ENCODE data around the gene SLC4A1. TPM values are rescaled to one million over a fixed set of nuclear protein-coding genes. Genes with fewer than 3 reads are reported as not detected.

Gene SLC4A1
- total and polyA plus RNA-seq, 2 of the 13 experiments (the other 11 are each of a cell fraction or from before 2014, with no cell fraction given) = not detected

DNA sequence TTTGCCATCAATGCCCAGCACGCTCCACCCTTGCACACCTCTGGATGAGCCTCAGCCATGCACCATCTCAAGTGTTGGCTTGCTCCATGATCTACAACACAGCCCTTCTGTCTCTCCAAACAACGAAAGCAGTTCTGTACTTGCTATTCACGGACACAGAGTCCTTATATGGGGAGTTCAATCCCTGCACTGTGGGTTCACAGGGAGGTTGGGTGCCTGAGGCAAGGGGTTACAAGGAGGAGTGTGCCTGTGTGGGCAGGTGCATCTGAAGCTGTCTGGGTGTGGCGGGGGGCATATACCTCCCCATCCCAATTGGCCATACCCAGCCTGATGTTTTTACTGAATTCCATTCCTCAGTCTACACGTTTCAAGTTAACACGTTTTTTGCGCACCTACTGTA is 46.1 kb upstream of the SLC4A1 start:
- FAIRE-seq = no peak
- intact Hi-C loops (cut with micrococcal nuclease; ENCODE audit: unreplicated experiment) = no loop called here
- DNase-seq (ENCODE audit: low spot score) = no peak
- Histone ChIP-seq H3K27me3 (ENCODE audit: control insufficient read depth in 1 of 2, insufficient read depth in 2 of 2, low read length in 2 of 2) (peaks cover 10 to 47% of the 10 kb centered on the region in 2 experiments; a peak in 4 of 5 replicates), H3K4me1 (ENCODE audit: insufficient read depth, low read length) (peaks cover 72% of the 10 kb centered on the region), H3K9me3 (ENCODE audit: low read length) (no peaks in the 10 kb centered on the region), H3K79me2 (ENCODE audit: insufficient read depth, low read length) (no peaks in the 10 kb centered on the region), H2AFZ (ENCODE audit: low read length) (no peak overlapping the region), H4K20me1 (ENCODE audit: insufficient read depth, low read length) (no peaks in the 10 kb centered on the region), H3K27ac (ENCODE audit: extremely low read length, insufficient read depth, low read length) (no peak overlapping the region), H3K4me3 (replicated peaks in 1 of 3; ENCODE audit: insufficient read depth in 1 of 3, low read depth in 2 of 3, low read length in 3 of 3) (no peak overlapping the region), H3K4me2 (ENCODE audit: low read depth, low read length) (no peak overlapping the region), H3K36me3 (replicated peaks in 1 of 2; ENCODE audit: control insufficient read depth in 1 of 2, insufficient read depth in 2 of 2, low read length in 2 of 2) (no peaks in the 10 kb centered on the region), H3K9ac (ENCODE audit: insufficient read depth, low read depth, low read length) (no peak overlapping the region)
- BruUV-seq (replicated peaks) = no TSS peak
- ATAC-seq = no peak
- in situ Hi-C loops (cut with HindIII; ENCODE audit: extremely low pct_ligation_motif_present, low pct_unique_long_range_greater_than_20kb) = no loop called here
- ChIA-PET POLR2A (no interaction called here), CTCF (ENCODE audit: low intra/inter-chr PET ratio, low total read pairs) (no interaction called here)
- WGBS (ENCODE audit: low lambda C conversion rate) = 48% methylated on average over 7 of the region's 7 CpGs
- TF ChIP-seq KDM5B (CRISPR knock-in tag; IDR thresholded peaks at IDR 0.05; ENCODE audit: borderline replicate concordance) = 0 out of 2 replicates have a peak, but pooled peaks have one; percentile 16
- no peak for TF ChIP-seq ZNF414 (CRISPR knock-in tag; IDR thresholded peaks at IDR 0.05)

GRCh38 chr17:44312396-44313104 is 44.6 kb upstream of the SLC4A1 start:
- Histone ChIP-seq H3K4me3 (replicated peaks in 1 of 3; ENCODE audit: insufficient read depth in 1 of 3, low read depth in 2 of 3, low read length in 3 of 3) (peak overlapping the region in 1 of 3 experiments; percentile 40; a peak in 1 of 6 replicates), H3K9me3 (ENCODE audit: low read length) (no peaks in the 10 kb centered on the region), H3K4me1 (ENCODE audit: insufficient read depth, low read length) (peaks cover 68% of the 10 kb centered on the region), H3K27me3 (ENCODE audit: control insufficient read depth in 1 of 2, insufficient read depth in 2 of 2, low read length in 2 of 2) (peaks cover 10 to 51% of the 10 kb centered on the region in 2 experiments; a peak in 4 of 5 replicates), H4K20me1 (ENCODE audit: insufficient read depth, low read length) (no peaks in the 10 kb centered on the region), H2AFZ (ENCODE audit: low read length) (no peak overlapping the region), H3K36me3 (replicated peaks in 1 of 2; ENCODE audit: control insufficient read depth in 1 of 2, insufficient read depth in 2 of 2, low read length in 2 of 2) (no peaks in the 10 kb centered on the region), H3K4me2 (ENCODE audit: low read depth, low read length) (peak overlapping the region; percentile 54), H3K9ac (ENCODE audit: insufficient read depth, low read depth, low read length) (no peak overlapping the region), H3K27ac (ENCODE audit: extremely low read length, insufficient read depth, low read length) (no peak overlapping the region), H3K79me2 (ENCODE audit: insufficient read depth, low read length) (no peaks in the 10 kb centered on the region)
- ATAC-seq (peak; percentile 11; the same call in 2 of the 3 replicates), DNase-seq (ENCODE audit: low spot score) (no peak), FAIRE-seq (peak; percentile 4)
- ChIA-PET CTCF (ENCODE audit: low intra/inter-chr PET ratio, low total read pairs) (interaction anchor here (0.6 kb wide), 1 partner anchor 14 kb away, joined by 3 read pairs; no protein-coding TSS in a partner anchor), POLR2A (interaction anchor here (0.6 to 1.2 kb wide), 3 partner anchors 12 to 137 kb away, joined by 3 to 6 read pairs (median 4); partner anchors contain the start of gene SLC25A39)
- in situ Hi-C loops (cut with HindIII; ENCODE audit: extremely low pct_ligation_motif_present, low pct_unique_long_range_greater_than_20kb) = no loop called here
- 18% methylated on average over 17 of the region's 17 CpGs for WGBS (ENCODE audit: low lambda C conversion rate)
- BruUV-seq (replicated peaks) = no TSS peak
- intact Hi-C loops (cut with micrococcal nuclease; ENCODE audit: unreplicated experiment) = no loop called here
- TF ChIP-seq ZNF563 (CRISPR knock-in tag; IDR thresholded peaks at IDR 0.05) (0 out of 2 replicates have a peak, but pooled peaks have one; percentile 8), SAP130 (CRISPR knock-in tag; IDR thresholded peaks at IDR 0.05; ENCODE audit: low read depth) (peak; percentile 50; the same call in 1 of the 2 replicates), BORCS8-MEF2B (CRISPR knock-in tag; IDR thresholded peaks at IDR 0.05) (0 out of 2 replicates have a peak, but pooled peaks have one; percentile 43), ZNF556 (CRISPR knock-in tag; IDR thresholded peaks at IDR 0.05; ENCODE audit: borderline replicate concordance) (no peak), RXRB (CRISPR knock-in tag; IDR thresholded peaks at IDR 0.05; ENCODE audit: borderline replicate concordance) (peak; percentile 75; the same call in 1 of the 2 replicates), FOSL2 (CRISPR knock-in tag; IDR thresholded peaks at IDR 0.05) (peak; percentile 82), ZSCAN25 (CRISPR knock-in tag; IDR thresholded peaks at IDR 0.05) (0 out of 2 replicates have a peak, but pooled peaks have one; percentile 53), NONO (IDR thresholded peaks at IDR 0.05) (no peak), NONO (CRISPR knock-in tag; conservative IDR thresholded peaks at IDR 0.05) (0 out of 2 replicates have a peak, but pooled peaks have one; percentile 24), SOX6 (IDR thresholded peaks at IDR 0.05) (no peak), SOX6 (CRISPR knock-in tag; IDR thresholded peaks at IDR 0.05) (peak; percentile 45; the same call in 1 of the 2 replicates), GATAD2A (CRISPR knock-in tag; IDR thresholded peaks at IDR 0.05) (peak; percentile 27; the same call in 1 of the 2 replicates), FOXK1 (CRISPR knock-in tag; IDR thresholded peaks at IDR 0.05; ENCODE audit: borderline replicate concordance, low read depth) (peak; percentile 29; the same call in 1 of the 2 replicates), LCORL (IDR thresholded peaks at IDR 0.05) (no peak), LCORL (CRISPR knock-in tag; IDR thresholded peaks at IDR 0.05) (peak; percentile 76)
